M059J (cell line): ENCODE data around the gene PLPP3. TPM values are rescaled to one million over a fixed set of nuclear protein-coding genes. Genes with fewer than 3 reads are reported as not detected.

ENCODE experiments used
- total RNA-seq: library from RNA; depleted of rRNA; stranded (reverse); fragments of >200 nt; shearing (Covaris generic); gene quantifications from 2 replicates; pipeline ENCODE4 v1.2.3, GENCODE V29; 2014; rRNA removed

PLPP3 gene
- total RNA-seq, 1 experiment from 2014 or later, result 17.2 TPM

Other genes starting within 250 kb of the PLPP3 start
- 2.0 and 3.4 TPM in 2 replicates for gene PRKAA2, start 65.8 kb upstream of the PLPP3 start, total RNA-seq
- not detected in 2 replicates for gene FYB2, start 239.8 kb upstream of the PLPP3 start, total RNA-seq